Measurements from ENCODE around the gene DSCAML1.
A peak's percentile ranks its signal among the peaks of the same experiment; 100 is the strongest.
"Not testable (repeated sequence)": the region's sequence is repeated elsewhere in the genome, so short reads cannot be mapped to it uniquely, and the experiment has no call there.

DSCAML1 gene

DNA sequence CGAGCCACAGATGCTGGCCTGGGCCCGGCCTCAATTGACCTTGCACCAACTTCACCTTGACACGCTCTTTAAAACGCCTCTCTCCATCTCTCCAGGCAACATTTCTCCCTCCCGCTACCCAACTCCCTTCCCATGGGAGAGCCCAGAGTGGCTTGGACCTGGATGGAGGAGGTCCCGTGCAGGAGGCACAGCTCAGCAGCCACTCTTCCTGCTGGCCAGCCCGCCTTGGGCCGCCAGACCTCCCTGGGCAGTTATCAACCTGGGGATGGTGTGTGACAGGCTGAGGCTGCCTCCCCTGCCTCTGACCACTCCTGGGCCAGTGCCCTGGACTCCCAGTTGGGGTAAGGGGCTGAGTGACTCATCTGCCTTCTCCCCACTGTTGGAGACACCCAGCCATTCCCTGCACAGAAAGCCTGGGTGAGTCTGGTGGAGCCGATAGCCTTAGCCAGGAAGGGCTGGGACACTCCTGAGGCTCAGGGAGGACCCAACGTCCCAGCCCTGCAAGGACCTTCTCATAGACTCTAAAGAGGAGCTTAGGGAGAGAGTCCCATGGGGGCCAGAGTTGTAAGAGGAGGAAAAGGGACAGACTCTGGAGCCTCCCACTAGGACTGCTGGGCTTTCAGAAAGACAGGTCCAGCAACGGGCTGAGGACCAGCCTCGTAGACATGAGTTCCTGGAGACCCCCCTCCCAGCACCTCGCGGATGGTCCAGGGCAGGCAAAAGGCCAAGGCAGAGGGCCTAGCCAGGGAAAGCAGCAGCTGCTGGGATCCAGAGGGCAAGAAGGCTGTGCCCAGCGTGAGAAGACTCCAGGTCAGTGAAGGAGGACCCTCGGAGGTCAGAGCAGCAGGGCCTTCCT is 337.7 kb downstream of the DSCAML1 start:
- DNase-seq, result no peak

DNA sequence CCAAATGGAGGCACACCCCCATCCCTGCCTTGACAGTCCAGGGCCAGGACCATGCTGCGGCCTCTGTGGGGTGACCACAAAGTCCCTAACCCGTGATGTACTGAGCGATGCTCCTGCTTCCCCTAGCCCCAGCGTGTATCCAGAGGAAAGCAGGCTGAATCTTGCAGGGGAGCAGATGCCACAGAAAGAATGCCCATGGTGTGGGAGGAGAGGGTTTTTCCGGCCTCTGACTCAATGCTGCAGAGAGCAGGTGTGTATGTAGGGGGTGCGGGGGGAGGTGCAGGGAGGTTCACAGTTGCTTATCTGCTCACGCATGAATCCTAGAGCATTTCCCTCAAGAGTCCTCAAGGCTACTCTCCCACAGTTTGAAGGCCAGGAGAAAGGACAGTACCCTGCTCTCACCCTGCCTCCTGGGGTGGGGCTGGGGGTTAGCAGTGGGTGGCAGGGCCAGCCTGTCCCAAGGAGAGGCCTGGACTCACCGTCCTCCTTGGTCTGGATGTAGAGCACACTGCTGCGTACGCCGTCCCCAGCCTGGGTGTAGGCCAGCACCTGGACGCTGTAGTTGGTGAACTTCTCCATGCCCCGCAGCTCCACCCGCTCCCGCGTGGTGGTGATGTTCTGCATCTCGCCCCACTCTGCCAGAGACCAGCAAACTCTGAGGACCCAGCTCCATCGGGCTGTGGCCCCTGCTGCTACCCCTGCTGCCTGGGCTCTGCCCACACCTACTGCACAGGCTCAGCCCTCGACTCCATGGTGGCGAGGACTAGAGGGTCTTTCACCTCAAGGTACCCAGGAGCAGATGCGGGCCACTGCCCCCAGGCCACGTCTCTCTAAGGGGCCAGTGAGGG is 338.5 kb downstream of the DSCAML1 start:
- no peak for DNase-seq

DNA sequence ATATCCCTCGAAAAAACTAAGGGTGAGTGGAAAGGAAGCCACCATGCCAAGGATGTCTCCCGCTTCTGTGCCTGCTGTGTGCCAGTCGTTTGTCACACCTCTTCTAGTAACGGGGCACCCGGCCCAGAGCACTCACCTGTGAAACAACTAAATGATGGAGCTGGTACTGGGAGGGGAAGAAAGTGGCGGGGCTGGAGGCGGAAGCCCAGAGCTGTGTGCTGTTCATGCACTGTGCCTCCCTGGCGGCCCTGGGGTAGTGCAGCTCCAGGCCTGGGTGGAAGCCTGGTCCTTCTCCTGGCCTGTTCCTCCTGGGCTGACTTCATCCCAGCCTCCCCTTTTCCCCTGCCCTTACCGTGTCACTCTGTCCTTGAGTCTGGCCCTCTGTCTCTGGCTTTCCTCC is 339.2 kb downstream of the DSCAML1 start:
- no peak for DNase-seq

DNA sequence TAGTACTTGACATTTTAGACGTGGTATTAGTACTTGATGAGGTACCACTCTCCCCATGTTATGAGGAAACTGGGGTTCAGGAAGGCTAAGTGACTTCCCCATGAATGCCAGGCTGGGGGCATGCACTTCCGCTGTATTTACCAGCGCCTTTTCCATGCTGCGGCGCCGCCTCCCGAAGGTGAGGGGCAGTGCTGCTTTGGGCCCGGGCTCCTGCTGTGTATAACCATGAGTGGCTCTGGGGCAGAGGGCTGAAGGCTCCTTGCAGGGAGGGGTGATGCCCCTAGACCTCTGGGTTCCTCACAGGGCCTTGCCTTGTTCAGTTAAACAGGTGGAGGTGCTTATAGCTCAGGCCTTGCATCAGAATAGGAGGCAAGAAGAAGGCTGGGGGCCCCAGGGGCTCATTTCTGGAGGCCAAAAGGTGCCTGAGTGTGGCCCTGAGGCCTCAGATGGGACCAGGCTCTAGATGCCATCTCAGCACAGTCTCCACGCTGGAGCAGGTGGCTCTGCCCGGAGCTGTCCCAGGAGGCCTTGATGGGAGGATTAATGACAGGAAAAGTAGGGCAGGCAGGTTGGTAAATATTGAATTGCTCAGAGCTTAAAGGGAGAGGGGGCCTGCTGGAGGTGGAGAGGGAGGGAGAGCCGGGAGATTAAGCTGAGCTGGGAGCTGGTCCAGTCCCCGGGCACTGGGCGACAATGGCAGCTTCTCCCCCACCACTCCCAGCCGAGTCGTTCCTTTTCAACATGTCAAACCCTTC is 339.8 kb downstream of the DSCAML1 start:
- DNase-seq, result no peak

DNA sequence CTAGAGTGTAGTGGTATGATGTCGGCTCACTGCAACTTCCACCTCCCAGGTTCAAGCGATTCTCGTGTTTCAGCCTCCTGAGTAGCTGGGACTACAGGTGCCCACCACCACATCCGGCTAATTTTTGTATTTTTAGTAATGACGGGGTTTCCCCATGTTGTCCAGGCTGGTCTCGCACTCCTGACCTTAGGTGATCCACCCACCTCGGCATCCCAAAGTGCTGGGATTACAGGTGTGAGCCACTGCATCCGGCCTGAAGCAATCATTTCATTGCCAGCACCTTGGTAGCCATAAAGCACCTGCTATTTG is 340.3 kb downstream of the DSCAML1 start:
- DNase-seq, result not testable (repeated sequence)

DNA sequence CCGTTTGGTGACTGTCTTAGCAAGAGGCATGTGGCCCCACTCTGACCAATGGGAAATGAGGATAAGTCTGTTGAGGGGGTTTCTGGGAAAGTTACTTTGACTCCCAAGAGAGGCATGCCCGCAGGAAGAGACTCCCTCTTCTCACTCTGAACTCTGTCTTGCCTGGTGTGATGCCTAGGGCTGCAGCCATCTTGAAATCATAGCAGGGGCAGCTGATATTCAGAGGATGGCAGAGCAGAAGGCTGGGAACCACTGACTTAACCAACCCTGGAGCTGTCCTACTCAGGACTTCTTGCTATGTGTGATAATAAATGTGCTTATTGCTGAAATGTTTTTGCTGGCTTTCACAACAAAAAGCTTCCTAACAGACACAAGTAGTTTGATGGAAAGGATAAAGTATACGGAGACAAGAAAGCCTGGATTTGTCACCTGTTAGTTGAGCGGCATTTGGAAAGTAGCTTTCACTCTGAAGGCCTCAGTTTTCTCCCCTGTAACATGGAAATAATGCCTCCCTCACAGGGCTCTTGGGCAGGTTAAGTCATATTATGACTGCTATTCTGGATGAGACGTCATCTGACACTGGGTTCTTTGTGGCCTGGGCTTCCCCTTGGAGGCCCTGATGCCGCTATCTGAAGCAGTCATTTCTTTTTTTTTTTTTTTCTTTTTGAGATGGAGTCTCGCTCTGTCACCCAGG is 340.8 kb downstream of the DSCAML1 start:
- DNase-seq, result no peak

DNA sequence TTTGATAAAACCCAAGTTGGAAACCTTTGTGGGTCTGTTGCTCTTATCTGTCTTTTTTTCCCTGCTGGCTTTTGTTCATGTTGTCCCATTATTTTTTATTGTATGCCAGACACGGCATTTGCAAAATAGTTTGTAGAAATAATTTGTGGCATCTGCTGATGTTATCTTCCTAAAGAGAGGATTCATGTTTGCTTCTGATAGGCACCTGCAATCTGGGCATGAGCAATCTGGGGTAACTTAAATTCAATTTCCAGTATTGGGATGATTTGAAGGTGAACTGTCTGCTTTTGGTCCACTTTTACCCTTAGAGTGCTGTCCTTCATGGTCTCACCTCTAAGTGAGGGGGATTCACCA is 342.5 kb downstream of the DSCAML1 start:
- no peak for DNase-seq

DNA sequence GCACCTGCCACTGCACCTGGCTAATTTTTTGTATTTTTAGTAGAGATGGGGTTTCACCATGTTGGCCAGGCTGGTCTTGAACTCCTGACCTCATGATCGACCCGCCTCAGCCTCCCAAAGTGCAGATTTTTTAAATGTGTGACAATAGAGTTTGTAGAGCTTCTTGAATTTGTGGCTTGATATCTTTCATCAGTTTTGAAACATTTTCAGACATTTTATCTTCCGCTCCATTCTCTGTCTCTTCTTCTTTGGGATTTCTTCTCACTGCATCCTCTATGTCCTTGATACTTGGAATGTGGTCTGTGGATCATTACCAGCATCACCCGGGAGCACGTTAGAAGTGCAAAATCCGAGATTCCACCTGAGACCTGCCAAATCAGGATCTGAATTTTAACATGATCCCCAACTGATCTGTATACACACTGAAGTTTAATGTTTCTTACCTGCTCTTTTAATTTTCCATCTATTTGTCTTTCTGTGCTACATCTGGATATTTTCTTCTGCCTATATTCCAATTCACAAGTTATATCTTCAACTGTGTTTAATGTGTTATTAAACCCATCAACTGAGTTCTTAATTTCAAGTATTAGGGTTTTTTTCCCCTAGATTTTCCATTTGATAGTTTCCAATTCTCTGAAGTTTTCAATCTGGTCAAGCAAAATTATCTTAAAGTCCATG is 343.0 kb downstream of the DSCAML1 start:
- no peak for DNase-seq

DNA sequence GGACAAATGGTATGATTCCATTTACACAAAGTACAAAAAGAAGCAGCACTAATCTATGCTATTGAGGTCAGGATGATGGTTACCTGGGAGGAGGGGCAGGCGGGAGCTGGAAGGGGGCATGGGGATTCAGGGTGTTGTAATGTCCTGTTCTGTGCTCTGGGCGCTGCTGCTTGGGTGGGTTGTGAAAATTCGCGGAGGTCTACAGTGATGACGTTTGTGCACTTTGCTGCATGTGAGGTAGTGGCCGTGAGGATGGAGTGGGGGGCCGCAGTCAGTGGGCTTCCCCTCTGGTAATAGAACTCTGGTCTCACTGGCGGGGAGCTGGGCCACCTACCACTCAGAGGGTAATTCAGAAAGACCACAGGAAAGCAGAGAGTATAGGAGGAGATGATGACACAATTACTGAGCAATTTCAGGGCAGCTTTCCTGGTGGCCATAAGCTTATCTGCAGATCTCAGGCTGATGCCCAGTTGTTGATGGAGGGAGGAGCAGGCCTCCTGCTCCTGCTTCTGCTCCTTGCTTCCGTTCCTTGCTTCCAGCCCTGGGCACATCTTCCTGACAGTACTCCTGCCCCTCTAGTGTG is 347.8 kb downstream of the DSCAML1 start:
- no peak for DNase-seq

DNA sequence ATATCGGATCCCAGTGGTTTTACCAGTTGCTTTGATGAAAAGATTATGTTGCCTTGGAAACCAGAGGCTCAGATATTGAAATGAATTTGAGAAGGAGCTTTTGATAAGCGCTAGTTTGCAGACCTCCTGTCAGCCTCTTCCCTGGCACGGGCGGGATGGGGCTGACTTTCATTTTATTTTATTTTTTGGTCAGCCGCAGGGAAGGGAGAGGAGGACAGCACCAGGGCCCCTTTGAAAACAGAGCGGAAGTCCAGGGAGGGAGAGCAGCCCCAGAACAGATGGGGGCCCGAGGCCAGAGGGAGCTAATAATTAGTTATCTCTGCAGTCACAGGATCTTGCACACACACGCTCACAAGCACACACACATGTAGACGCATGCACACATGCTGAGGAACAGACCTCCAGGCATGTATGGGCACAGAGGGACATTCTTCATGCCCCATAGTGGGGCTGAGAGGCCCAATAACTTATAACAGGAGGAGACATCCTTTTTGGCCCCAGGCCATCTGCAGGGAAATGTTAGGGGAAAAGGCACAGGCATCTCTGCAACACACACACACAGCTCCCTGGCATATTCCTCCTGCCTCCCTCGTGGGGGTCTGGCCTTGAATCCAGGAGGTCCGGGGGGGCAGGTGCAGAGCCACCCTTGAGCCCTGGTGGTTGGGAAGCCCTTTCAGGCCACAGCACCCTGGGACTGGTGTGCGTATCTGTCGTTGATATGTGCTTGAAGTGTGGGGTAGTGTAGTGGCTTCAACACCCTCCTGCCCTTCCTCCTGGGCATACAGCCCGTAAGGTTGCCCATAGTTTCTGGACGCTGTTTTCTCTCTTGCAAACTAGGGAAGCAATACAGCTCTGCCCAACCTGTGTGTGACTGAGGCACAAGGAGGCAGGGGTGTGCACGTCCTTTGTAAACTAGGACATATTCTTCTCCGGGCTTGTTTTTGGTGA is 352.0 kb downstream of the DSCAML1 start:
- peak in 1 of 2 experiments; percentile 32 for DNase-seq

DNA sequence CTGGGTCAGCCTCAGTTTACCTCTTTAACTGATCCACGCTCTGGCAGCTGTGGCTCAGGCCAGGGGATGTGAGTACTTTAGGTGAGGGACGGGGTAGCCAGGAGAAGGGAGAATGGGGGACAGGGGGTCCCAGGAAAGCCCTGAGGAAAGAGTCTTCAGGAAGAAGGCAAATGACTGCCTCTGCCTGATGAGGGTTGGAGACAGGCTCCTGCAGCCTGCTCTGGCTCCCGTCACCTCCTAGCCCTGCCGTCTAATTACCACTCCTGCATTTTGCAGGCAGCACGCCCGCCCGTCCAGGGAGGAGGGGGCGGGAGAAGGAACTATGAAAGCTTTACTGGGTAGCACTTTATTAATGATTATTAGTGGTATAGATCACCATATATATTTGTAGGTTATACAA is 352.8 kb downstream of the DSCAML1 start:
- no peak for DNase-seq

DNA sequence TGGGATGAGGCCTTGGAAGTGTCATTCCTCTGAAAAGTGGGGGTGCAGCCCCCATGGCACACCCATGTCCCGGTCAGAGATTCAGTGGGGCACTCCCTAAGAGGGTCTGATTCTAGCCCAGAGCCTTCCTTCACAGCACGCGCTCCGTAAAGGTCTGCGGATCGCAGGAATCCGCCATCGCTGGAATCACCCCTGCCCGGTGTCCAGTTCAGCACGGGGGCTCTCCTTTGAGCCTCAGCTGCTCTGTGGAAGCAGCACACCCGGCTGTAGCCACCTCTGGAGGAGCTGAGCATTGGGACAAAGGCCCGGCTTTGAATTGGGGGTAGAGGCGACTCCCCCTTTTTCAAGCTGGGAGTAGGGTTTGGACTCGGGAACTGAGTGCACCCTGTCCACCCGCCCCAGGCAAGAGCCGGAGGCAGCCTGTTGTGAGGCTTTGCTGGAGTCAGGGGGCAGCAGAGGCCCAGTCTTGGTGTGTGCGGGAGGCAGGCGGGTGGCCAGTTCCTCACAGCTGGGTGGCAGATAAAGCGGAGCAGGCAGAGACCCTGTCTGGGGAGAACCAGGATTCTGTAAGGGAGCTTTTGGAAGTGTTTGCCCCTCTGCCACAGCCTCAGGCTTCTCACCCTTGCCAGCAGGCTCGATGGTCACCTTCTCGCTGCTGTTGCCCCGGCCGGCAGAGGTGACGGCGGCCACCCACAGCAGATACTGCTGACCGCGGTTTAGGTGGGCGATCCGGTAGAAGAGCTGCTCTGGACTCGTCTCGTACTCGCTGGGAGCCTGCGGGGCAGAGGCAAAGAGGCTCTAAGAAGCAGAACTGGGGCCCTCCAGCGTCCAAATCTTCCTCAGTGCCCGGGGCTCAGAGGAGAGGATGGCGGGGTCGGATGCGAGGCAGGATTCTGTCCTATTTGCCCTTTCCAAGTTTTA is 353.5 kb downstream of the DSCAML1 start:
- DNase-seq, result peak in 1 of 2 experiments; percentile 64

DNA sequence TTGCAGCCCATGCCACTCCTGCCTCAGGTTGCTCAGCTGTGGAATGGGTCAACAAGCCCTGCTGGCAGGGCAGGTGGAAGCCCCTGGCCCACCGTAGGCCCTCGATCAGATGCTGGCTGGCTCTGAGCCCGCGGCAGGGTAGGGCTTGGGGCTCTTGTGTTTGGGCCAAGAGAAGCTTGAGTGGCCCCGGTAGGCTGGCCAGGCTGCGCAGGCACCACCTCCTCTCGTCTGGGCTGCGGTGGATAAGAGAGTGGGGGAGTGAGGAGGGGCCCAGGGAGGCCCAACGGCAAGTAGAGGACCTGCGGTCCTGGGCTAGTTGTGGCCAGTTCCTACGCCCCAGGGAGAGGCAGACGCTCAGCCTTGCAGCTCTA is 354.2 kb downstream of the DSCAML1 start:
- no peak for DNase-seq

DNA sequence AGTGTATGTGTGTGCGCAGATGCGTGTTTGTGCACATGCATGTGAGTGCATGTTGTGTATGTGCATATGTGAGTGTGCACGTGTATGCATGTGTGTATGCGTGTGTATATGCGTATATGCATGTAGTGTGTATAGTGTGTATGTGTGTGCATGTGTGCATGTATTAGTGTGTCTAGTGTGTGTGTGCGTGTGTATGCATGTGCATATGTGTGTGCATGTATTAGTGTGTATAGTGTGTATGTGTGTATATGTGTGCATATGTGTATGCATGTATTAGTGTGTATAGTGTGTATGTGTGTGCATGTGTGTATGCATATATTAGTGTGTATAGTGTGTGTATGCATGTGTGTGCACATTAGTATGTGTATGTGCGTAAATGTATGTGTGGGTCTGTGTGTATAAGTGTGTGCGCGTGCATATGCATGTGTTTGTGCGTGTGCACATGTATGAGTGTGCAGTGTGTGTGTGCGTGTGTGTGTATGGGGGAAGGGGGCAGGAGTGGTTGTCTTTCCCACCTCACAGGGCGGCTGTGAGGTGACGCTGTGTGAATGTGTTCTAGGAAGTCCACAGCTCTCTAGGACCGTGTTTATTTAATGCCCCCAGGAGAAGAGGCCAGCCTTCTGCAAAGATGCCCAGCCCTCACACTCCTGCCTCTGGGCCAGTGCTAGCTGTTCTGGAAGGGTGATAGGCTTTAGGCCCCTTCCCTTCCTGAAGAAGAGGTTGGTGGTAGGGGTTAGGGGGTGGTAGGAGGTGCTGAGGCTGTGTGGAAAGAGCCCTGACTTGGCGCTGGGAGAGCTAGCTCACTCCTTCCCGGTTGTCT is 354.8 kb downstream of the DSCAML1 start:
- no peak for DNase-seq

DNA sequence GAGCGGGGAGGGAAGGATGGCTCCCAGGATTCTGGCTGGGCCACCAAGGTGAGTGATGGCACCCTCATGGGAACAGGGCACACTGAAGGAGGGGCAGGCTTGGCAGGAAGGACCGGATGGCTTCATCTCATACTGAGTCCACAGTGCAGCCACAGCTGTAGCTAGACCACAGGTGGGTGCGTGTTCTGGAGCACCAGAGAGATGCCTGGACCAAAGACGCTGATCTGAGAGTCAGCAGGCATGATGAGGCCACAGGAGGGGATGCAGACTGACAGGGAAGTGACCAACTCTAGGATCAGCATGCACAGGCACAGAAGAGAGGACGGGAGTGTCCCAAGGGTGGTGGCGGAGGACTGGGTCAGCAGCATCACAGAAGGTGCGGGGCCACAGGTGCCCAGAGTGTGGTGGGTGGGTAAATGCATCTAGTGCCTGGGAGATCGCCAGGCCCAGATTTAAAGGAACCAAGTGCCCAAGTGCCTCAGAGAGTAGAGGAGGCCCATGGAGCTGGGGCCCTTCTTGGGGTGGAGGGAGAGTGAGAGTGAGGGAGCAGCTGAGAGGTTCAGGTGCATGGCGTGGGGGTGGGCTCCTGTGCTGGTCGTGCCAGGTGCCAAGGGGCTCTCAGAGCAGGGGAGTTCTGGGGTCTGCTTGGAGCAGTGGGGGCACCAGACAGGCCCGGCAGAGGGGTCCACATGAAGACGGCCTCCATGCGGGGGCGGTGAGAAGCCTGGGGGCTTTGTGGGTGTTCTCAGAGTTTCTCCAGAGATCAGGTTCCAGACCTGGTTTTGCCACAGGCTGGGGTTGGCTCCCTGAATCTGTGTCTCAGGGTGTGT is 355.7 kb downstream of the DSCAML1 start:
- DNase-seq, result no peak

DNA sequence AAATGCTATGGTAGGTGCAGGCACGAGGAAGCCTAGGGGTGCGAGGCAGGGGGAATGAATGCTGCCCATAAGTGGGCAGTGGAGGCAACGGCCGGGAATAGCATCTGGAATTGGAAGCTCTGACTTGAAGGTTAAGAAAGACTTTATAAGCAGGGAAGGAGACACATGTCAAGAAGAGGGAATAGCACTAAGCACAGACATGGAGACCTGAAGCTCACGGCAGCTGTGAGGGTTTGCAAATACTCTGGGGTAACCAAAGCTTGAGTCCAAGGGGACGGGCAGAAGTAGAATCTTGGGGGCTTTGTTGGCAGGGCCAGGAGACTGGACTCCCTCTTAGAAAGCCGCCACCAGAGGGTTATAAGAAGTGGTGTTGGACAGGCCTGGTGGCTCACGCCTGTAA is 356.8 kb downstream of the DSCAML1 start:
- DNase-seq, result no peak

DNA sequence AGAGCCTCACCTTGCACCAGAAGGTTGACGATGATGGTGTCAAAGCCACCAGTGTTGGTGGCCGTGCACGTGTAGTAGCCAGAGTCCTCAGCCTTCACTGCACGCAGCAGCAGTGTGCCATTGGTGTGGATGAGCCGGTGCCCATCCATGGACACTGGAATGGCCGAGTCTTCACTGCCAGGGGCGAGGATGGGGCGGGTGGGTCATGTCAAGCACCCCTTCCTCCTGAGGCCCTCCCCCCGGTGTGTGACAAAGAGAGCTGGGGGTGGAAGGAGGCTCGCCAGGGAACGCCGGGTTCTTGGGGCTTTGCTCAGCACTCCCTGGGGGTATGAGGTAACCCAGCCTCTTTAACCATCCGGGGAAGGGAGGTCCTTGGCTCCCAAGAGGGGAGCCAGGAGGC is 357.8 kb downstream of the DSCAML1 start:
- no peak for DNase-seq
